HepG2 (cell line): ENCODE data around the gene PKDREJ. TPM values are rescaled to one million over a fixed set of nuclear protein-coding genes. Genes with fewer than 3 reads are reported as not detected.

Source experiments
- ATAC-seq: fragments of 200-7000 bp; cut with Tn5 transposase; 3 replicates; pipeline ENCODE4 v1.9.1; 2020; ENCODE audit warnings: mild to moderate bottlenecking, moderate library complexity
- BruUV-seq: library from RNA; stranded (reverse); fragments of 400-500 nt; replicated peaks from 2 replicates; lab custom pipeline; 2021; lab: Mats Ljungman, UMichigan
- CTCF ChIA-PET: fragments of 300-600 bp; formaldehyde crosslinking; extraction: SDS; loops from one replicate; lab custom pipeline; 2021; ENCODE audit warnings: low total read pairs, inconsistent platforms, low intra/inter-chr PET ratio; lab: Yijun Ruan, JAX
- POLR2A ChIA-PET: fragments of 350-600 bp; sonication (Branson Sonifier 250); formaldehyde crosslinking; loops from one replicate; lab custom pipeline; 2020; ENCODE audit warnings: antibody characterized with exemption, inconsistent platforms; lab: Yijun Ruan, JAX
- DNase-seq: peaks from one replicate; pipeline ENCODE4 v3.0.0-alpha.2; 2015; ENCODE audit warnings: low spot score
- FAIRE-seq: peaks from 3 replicates; lab custom pipeline; 2011; peaks lifted over from hg19 to GRCh38; lab: Jason Lieb, UNC
- H2AFZ ChIP-seq: one replicate; pipeline ENCODE4 v1.6.1; 2011; ENCODE audit warnings: low read length, inconsistent platforms
- H3K27ac ChIP-seq: fragments of 300-600 bp; 3 replicates; pipeline ENCODE4 v1.8.0; 2011; ENCODE audit warnings: mixed run types, mild to moderate bottlenecking, mixed read lengths, low read length, inconsistent platforms; ENCODE audit not compliant: insufficient read depth; ENCODE audit errors: extremely low read length
- H3K27me3 ChIP-seq, 2 experiments: fragments of 200-600 bp in 1 of 2; 2 replicates in 1 of 2; 3 replicates in 1 of 2; pipeline versions ENCODE4 v1.6.0 to v1.8.0; 2011; ENCODE audit warnings: low read length in 2 of 2, mild to moderate bottlenecking in 2 of 2, moderate library complexity in 2 of 2, inconsistent platforms in 1 of 2; ENCODE audit not compliant: insufficient read depth in 2 of 2, control insufficient read depth in 1 of 2
- H3K36me3 ChIP-seq, 2 experiments: fragments of 200-600 bp in 1 of 2; replicated peaks in 1 of 2; 2 replicates in 1 of 2; 3 replicates in 1 of 2; pipeline versions ENCODE4 v1.5.1 to v1.8.0; 2011; ENCODE audit warnings: low read length in 2 of 2, inconsistent platforms in 1 of 2; ENCODE audit not compliant: insufficient read depth in 2 of 2, control insufficient read depth in 1 of 2
- H3K4me1 ChIP-seq: 2 replicates; pipeline ENCODE4 v1.5.1; 2012; ENCODE audit warnings: low read length, inconsistent platforms; ENCODE audit not compliant: insufficient read depth
- H3K4me2 ChIP-seq: 2 replicates; pipeline ENCODE4 v1.6.0; 2011; ENCODE audit warnings: low read depth, low read length, inconsistent platforms
- H3K4me3 ChIP-seq, 3 experiments: fragments of 200-600 bp in 1 of 3; sonication (generic), shearing (Covaris generic) in 1 of 3; replicated peaks in 1 of 3; 2 replicates each; pipeline ENCODE4 v1.5.1; 2011 to 2016; ENCODE audit warnings: low read length in 3 of 3, inconsistent platforms in 2 of 3, low read depth in 2 of 3, mild to moderate bottlenecking in 2 of 3, control low read depth in 1 of 3, mixed read lengths in 1 of 3; ENCODE audit not compliant: insufficient read depth in 1 of 3
- H3K79me2 ChIP-seq: one replicate; pipeline ENCODE4 v1.6.1; 2011; ENCODE audit warnings: low read length, inconsistent platforms; ENCODE audit not compliant: insufficient read depth
- H3K9ac ChIP-seq: 2 replicates; pipeline ENCODE4 v1.6.0; 2011; ENCODE audit warnings: mild to moderate bottlenecking, low read depth, low read length, inconsistent platforms; ENCODE audit not compliant: insufficient read depth
- H3K9me3 ChIP-seq: 2 replicates; pipeline ENCODE4 v1.5.1; 2012; ENCODE audit warnings: mild to moderate bottlenecking, low read length
- H4K20me1 ChIP-seq: 2 replicates; pipeline ENCODE4 v1.6.0; 2011; ENCODE audit warnings: inconsistent platforms, mild to moderate bottlenecking, low read length, moderate library complexity; ENCODE audit not compliant: insufficient read depth
- CHCHD3 ChIP-seq: sonication (generic); formaldehyde crosslinking; IDR thresholded peaks from 2 replicates; pipeline ENCODE4 v1.8.0; 2022; ENCODE audit warnings: mild to moderate bottlenecking, missing genetic modification reagents, moderate library complexity
- HDAC6 ChIP-seq: fragments of 200-600 bp; sonication (generic); IDR thresholded peaks from 2 replicates; pipeline ENCODE4 v1.7.0; 2017; ENCODE audit warnings: mild to moderate bottlenecking, antibody characterized with exemption, low read length, low read depth
- HOXA3 ChIP-seq: sonication (generic); formaldehyde crosslinking; IDR thresholded peaks from 2 replicates; pipeline ENCODE4 v1.5.0; 2020; ENCODE audit warnings: missing genetic modification reagents
- NR3C1 ChIP-seq: sonication (generic); formaldehyde crosslinking; IDR thresholded peaks from 2 replicates; pipeline ENCODE4 v1.4.0; 2020; ENCODE audit warnings: missing genetic modification reagents
- RARA ChIP-seq: IDR thresholded peaks from 2 replicates; pipeline ENCODE4 v1.6.1; 2016; ENCODE audit warnings: missing genetic modification reagents, missing compliant biosample characterization
- SP140L ChIP-seq: sonication (generic); formaldehyde crosslinking; IDR thresholded peaks from 2 replicates; pipeline ENCODE4 v1.4.0; 2020; ENCODE audit warnings: missing genetic modification reagents, borderline replicate concordance
- TRIM22 ChIP-seq: fragments of 450-650 bp; IDR thresholded peaks from 2 replicates; pipeline ENCODE4 v1.6.1; 2017
- ZFY ChIP-seq: sonication (generic); formaldehyde crosslinking; IDR thresholded peaks from 2 replicates; pipeline ENCODE4 v1.4.0; 2020; ENCODE audit warnings: missing genetic modification reagents
- ZNF280D ChIP-seq: sonication (generic); formaldehyde crosslinking; IDR thresholded peaks from 2 replicates; pipeline ENCODE4 v1.5.1; 2020; ENCODE audit warnings: mild to moderate bottlenecking, missing genetic modification reagents
- ZNF619 ChIP-seq: sonication (generic); formaldehyde crosslinking; IDR thresholded peaks from 2 replicates; pipeline ENCODE4 v1.4.0; 2020; ENCODE audit warnings: mild to moderate bottlenecking, missing genetic modification reagents
- ZNF75D ChIP-seq: sonication (generic); formaldehyde crosslinking; IDR thresholded peaks from 2 replicates; pipeline ENCODE4 v1.8.1; 2023; ENCODE audit warnings: missing genetic modification reagents, mild to moderate bottlenecking, borderline replicate concordance
- WGBS: methylation state at CpG from one replicate; pipeline ENCODE4 v1.1.6; 2017; ENCODE audit warnings: low lambda C conversion rate; 5-methylcytosine and 5-hydroxymethylcytosine counted together
- in situ Hi-C: cut with HindIII; loops from 2 replicates; pipeline ENCODE4 v1.10.0; 2017; ENCODE audit warnings: low pct_unique_long_range_greater_than_20kb; ENCODE audit not compliant: extremely low pct_ligation_motif_present
- intact Hi-C: fragments of 100-400 bp; cut with micrococcal nuclease; formaldehyde crosslinking; loops from one replicate; pipeline ENCODE4 v1.10.0; 2022; ENCODE audit not compliant: unreplicated experiment
- polyA plus RNA-seq, 8 experiments: library from polyadenylated mRNA; depleted of rRNA in 3 of 8; stranded (reverse) in 7 of 8; unstranded in 1 of 8; fragments of >200 nt; fragmentation: Illumina TruSeq in 4 of 8; extraction: Trizol in 4 of 8; gene quantifications; 2 replicates each; pipeline versions ENCODE4 v1.2.1 to v1.2.3, GENCODE V29; 2011 to 2016; ENCODE audit warnings: low read depth in 4 of 8, missing spikeins in 1 of 8, mixed read lengths in 1 of 8; ENCODE audit not compliant: insufficient read depth in 1 of 8
- total RNA-seq, 5 experiments: library from RNA; depleted of rRNA; stranded (reverse); fragments of >200 nt; fragmentation: Illumina TruSeq; extraction: Trizol; gene quantifications; 2 replicates each; pipeline ENCODE4 v1.2.3, GENCODE V29; 2016; ENCODE audit warnings: low read depth in 1 of 5
- TF ChIP-seq, protein P1 (sequence below): sonication (generic); formaldehyde crosslinking; IDR thresholded peaks from 2 replicates; pipeline ENCODE4 v1.5.1; 2020; ENCODE audit warnings: mild to moderate bottlenecking, missing genetic modification reagents, borderline replicate concordance
- TF ChIP-seq, protein P2 (sequence below): IDR thresholded peaks from 2 replicates; pipeline ENCODE4 v1.6.1; 2016; ENCODE audit warnings: missing compliant biosample characterization, missing genetic modification reagents, borderline replicate concordance

PKDREJ gene
- total and polyA plus RNA-seq, 2 of the 13 experiments (the other 11 are each of a cell fraction or from before 2014, with no cell fraction given) = not detected

DNA sequence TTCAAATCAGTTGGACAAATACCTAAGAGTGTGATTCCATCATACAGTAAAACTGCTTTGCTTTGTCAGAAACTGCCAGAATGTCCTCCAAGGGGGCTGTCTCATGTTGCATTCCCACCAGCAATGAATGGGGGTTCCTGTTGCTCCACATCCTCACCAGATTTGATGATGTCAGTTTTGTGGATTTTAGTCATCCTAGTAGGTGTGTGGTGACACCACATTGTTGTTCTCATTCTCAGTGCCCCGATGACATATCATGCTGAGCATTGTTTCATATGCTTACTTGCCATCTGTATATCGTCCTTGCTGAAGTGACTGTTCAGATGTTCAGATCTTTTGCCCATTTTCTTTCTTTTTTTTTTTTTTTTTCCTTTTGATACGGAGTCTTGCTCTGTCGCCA, 50.1 kb downstream of the PKDREJ start (continued):
- TF ChIP-seq ZNF280D (CRISPR knock-in tag) = no peak
- TF ChIP-seq TRIM22 = no peak
- no peak for TF ChIP-seq HDAC6
- TF ChIP-seq HOXA3 (CRISPR knock-in tag) = no peak
- TF ChIP-seq, all 625 proteins: peak for 0

DNA sequence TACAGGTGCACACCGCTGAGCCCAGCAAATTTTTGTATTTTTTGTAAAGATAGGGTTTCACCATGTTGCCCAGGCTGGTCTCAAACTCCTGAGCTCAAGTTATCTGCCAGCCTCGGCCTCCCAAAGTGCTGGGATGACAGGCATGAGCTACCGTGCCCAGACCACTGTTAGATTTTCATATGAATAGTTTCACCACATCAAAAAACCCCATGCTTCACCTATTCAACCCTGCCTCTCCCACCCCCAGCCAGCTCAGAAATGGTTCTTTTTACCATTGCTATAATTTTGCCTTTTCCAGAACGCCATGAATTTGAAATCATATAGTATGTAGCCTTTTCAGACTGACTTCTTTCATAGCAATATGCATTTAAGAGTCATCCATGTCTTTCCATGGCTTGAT, 50.9 kb downstream of the PKDREJ start:
- Histone ChIP-seq H3K4me3 (no peak overlapping the region), H3K9me3 (peaks cover 18% of the 10 kb centered on the region), H3K4me1 (no peaks in the 10 kb centered on the region), H3K27ac (no peak overlapping the region), H2AFZ (no peak overlapping the region), H3K36me3 (peaks cover 10 to 58% of the 10 kb centered on the region in 2 experiments), H3K27me3 (no peaks in the 10 kb centered on the region), H3K79me2 (no peaks in the 10 kb centered on the region), H3K4me2 (no peak overlapping the region), H3K9ac (no peak overlapping the region), H4K20me1 (no peaks in the 10 kb centered on the region)
- ChIA-PET POLR2A (no interaction called here), CTCF (no interaction called here)
- intact Hi-C loops (no loop called here), in situ Hi-C loops (no loop called here)
- DNase-seq (no peak), ATAC-seq (no peak), FAIRE-seq (no peak)
- 97% methylated on average over 4 of the region's 4 CpGs for WGBS
- no TSS peak for BruUV-seq
- no peak for TF ChIP-seq SP140L (CRISPR knock-in tag)
- TF ChIP-seq NR3C1 (CRISPR knock-in tag) = no peak
- no peak for TF ChIP-seq ZNF619 (CRISPR knock-in tag)
- TF ChIP-seq CHCHD3 (CRISPR knock-in tag) = no peak
- TF ChIP-seq RARA (CRISPR knock-in tag) = no peak
- TF ChIP-seq ZFY = no peak
- TF ChIP-seq ZNF75D (CRISPR knock-in tag) = no peak
- TF ChIP-seq, protein P1, sequence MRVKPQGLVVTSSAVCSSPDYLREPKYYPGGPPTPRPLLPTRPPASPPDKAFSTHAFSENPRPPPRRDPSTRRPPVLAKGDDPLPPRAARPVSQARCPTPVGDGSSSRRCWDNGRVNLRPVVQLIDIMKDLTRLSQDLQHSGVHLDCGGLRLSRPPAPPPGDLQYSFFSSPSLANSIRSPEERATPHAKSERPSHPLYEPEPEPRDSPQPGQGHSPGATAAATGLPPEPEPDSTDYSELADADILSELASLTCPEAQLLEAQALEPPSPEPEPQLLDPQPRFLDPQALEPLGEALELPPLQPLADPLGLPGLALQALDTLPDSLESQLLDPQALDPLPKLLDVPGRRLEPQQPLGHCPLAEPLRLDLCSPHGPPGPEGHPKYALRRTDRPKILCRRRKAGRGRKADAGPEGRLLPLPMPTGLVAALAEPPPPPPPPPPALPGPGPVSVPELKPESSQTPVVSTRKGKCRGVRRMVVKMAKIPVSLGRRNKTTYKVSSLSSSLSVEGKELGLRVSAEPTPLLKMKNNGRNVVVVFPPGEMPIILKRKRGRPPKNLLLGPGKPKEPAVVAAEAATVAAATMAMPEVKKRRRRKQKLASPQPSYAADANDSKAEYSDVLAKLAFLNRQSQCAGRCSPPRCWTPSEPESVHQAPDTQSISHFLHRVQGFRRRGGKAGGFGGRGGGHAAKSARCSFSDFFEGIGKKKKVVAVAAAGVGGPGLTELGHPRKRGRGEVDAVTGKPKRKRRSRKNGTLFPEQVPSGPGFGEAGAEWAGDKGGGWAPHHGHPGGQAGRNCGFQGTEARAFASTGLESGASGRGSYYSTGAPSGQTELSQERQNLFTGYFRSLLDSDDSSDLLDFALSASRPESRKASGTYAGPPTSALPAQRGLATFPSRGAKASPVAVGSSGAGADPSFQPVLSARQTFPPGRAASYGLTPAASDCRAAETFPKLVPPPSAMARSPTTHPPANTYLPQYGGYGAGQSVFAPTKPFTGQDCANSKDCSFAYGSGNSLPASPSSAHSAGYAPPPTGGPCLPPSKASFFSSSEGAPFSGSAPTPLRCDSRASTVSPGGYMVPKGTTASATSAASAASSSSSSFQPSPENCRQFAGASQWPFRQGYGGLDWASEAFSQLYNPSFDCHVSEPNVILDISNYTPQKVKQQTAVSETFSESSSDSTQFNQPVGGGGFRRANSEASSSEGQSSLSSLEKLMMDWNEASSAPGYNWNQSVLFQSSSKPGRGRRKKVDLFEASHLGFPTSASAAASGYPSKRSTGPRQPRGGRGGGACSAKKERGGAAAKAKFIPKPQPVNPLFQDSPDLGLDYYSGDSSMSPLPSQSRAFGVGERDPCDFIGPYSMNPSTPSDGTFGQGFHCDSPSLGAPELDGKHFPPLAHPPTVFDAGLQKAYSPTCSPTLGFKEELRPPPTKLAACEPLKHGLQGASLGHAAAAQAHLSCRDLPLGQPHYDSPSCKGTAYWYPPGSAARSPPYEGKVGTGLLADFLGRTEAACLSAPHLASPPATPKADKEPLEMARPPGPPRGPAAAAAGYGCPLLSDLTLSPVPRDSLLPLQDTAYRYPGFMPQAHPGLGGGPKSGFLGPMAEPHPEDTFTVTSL (CRISPR knock-in tag) = no peak
- TF ChIP-seq, protein P2, sequence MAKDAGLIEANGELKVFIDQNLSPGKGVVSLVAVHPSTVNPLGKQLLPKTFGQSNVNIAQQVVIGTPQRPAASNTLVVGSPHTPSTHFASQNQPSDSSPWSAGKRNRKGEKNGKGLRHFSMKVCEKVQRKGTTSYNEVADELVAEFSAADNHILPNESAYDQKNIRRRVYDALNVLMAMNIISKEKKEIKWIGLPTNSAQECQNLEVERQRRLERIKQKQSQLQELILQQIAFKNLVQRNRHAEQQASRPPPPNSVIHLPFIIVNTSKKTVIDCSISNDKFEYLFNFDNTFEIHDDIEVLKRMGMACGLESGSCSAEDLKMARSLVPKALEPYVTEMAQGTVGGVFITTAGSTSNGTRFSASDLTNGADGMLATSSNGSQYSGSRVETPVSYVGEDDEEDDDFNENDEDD (CRISPR knock-in tag) = no peak
